ENCODE data around the gene GMNN.

Gene GMNN

DNA sequence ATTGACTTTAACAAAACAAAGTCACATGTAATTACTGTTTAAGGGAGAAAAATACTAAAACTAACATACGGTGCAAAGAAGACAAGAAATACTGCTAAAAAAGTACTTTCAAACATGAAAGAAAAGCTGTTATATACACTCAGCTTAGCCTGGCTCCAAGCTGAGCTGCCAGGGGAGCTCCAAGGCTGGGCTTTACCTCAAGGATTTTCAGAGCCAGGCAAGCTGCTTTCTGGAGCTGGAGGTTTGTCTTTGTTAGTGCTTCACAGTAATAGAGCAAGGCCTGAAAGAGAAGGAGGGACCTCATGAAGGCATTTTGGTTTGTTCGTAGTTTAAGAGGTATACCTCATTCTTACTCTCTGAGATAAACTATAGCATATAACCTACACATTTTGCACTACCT lies 43.6 kb downstream of the GMNN start:
- DNase-seq = no peak

DNA sequence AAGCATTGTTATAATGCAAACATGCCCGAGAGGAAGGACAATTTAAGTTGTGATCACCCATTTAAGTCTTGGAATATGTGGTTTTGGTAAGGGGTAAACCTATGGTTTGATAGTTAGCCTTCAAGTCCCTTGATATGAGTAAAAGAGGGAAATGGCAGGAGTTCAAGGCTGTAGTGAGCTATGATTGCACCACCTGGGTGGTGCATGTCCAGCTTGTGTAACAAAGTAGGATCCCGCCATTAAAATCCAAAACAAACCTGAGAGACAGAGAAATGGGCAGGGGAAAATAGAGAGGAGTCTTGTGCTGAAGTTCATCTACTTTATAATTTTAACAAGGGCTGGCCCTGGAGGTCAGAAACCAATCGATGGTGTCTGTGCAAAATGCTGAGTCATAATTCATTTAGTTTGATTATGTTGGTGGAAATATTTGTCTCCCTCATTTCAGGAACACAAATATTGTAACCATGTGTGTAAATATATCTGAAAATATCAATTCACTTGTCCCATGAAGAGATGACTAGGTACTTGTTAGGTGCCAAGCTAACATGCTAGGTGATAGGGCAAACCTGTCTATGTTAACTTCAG lies 47.2 kb downstream of the GMNN start:
- no peak for DNase-seq

DNA sequence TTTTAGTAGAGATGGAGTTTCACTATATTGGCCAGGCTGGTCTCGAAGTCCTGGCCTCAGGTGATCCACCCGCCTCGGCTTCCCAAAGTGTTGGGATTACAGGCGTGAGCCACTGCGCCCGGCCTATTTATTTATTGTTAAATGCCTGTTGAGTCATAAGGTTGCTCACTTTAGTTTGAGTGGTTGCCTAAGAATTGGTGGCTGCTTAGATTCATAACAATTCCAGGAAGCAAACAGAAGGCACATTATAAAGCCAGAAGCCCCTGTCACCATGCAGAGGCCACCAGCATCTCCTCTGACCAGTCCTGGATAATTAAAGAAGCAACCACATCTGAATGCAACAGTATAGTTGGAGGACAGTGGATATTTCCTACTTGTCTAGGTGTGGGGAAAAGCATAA lies 48.0 kb downstream of the GMNN start:
- DNase-seq = no peak

DNA sequence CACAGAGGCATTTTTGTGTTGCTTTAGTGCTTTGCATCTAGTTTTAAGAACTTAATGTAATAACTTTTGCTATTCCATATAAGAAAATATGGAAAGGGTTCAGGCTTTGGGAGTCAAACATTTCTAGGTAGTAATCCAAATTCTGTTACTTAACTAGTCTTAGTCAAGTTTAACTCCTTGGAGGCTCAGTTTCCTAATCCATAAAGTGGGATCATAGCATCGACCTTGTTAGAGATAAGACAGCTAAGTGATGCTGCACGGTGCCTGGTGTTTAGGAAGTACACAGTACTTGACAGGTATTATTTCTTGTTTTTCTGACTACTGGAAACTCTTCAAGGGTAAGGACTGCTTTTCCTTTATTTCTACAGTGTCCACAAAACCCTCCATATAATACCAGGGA lies 48.4 kb downstream of the GMNN start:
- no peak for DNase-seq

DNA sequence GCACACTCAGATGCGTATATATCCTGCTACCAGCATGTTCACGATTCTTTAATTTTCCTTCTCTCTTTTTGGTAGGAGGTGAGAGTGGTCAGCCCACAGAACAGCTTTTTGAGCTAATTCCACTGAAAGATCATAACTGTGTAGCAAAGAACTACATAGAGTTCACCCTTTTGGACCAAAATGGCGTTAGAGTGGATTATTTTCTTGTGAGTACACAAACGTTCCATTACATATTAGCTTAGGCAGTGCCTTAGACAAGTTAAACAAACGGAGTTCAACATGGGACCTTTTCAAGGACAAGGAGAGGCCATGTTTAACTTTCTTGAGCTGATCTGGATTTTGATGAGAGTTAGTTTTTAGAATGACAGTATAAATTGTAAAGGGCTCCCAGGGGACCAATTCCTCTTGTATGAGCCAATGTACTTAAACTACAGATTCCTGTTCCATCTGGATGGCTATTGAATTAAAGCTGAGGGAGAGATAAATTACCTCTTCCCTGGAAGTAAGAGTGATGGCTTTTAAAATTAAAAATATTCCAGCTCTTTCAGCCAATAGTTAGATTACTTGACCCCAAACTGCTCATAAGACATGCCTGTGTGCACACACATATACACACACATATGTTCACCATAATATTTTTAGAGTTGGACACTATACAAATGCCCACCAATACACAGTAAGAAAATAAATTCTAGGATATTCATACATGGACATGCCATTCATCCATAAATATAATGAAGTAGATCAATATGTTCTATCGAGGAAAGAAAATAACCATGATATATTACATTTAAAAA lies 49.6 kb downstream of the GMNN start:
- no peak for DNase-seq

DNA sequence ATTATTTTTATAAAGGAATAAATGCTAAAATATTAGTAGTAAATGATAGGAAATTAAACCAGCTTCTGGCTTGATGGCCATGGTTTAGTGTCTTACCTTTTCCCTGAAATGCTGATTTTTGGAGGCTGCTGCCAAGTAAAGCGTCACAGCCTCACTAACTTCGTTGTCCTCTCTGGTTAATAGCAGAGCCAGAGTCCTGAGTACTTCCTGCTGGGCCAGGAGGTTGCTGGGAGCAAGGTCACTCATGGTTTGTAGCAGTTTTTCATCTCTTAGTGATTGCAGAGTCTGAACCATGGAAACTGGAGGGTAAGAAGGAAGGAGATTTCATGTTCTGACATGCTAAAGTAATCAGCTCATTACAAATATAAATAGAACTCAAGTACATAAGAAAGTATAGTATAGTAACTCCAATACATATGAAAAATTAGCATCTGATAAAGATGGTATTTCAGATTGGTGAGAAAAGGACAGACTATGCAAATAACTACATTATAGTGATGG lies 50.4 kb downstream of the GMNN start:
- DNase-seq = no peak

DNA sequence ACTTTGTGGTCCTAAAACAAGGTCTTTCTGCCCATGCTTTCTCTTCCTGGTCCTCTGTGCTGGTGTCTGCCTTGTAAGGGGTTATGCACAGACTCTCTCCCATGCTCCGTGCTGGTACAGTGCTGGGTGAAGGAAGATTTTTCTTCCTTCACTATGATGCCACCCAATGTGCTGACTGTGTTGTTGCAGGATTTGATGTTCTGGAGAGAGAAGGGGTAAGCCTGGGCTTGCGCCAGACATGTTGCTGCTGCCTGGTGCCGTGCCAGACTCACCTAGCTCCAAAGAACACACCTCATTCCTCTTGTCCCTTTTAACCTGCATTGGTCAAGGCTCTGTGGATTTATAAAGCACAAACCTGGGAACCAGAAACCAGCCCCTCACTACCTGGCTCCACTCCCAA lies 52.4 kb downstream of the GMNN start:
- no peak for DNase-seq

DNA sequence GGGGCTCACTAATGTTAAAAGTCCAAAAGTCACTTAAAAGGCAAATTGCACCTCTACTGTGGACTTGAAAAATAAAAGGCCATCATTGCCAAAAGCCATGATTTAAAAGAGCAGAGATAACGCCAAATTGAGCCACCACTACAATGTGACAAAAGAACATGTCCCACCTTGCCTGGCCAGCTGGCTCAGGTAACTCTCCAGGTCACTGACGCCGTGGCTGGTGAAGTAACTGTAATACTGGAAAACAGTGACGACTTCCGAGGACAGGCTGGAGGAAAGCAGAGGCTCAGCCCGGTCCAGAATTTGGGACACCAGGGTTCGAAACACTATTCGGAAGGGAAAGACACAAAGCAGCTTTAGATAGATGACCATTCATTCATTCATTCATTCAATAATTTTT lies 53.2 kb downstream of the GMNN start:
- no peak for DNase-seq

DNA sequence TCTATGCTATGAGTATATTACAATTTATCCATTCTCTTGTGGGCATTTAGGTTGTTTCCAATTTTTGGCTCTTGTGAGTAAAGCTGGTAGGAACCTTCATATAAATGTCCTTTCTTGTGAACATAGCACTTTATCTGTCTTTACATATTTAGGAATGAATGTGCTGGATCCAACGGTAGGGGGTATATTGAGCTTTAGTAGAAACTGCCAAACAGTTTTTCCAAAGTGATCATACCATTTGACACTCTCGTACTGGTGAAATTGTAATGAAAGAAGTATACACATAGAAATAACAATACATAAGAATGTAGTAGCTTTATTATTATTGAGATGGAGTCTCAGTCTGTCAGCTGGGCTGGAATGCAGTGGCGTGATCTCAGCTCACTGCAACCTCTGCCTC lies 54.9 kb downstream of the GMNN start:
- no peak for DNase-seq

DNA sequence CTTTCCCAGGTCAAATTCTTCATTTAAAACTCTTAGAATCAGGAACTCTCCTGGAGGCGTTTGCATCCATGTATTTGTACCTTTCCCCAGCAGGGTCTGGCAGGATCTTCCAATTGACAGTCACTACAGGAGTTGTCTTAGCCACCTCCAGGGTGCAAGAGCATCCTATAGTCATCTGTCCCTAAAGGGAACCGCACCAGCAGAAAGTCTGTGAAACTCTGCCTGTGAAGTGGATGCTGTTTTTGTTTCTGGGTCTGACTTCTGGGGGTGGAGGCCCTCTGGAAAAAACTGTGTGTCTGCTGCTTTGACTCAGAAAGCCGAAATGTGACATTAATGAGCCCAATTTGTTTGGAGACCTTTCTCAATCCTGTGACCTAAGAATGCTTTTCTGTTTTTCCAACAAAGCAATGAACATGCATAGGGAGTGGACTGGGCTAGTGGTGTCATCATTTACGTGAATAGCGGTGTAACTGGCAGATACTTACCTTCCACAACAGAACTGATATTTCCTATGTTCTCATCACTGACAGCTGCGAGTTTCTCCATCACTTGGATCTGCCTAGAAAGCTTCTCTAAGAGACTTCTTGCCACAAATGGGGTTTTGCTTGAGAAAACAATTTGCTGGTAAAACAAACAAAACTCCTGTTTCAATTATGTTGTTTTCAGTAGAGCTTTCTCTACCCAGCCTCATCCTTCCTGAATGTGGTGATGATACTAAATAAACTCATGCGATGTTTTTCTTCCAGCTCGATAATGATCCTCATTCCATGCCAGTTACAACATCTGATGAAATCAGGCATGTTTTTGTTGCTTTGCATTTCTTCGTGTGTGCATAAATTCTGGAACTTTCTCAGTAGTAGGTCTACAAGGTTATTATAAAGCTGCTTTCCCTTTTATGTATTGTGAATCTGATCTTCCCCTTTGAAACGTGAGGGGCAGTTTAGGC lies 57.3 kb downstream of the GMNN start:
- DNase-seq = no peak

DNA sequence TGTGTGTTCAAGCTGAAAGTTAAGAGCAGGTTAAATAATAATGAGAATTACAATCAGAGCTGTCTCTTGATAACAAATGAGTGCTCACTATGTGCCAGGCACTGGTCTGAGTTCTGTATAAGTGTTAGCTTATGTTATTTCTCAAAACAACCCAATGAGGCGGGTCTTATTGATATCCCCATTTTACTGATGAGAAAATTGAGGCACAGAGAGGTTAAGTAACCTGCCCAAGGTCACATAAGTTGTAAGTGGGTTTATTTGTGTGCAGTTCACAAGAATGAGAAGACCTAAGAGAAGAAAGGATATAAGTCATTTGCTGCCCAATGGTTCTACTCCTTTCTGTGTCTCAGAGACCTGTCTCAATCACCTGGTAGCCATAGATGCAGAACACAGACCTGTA lies 58.1 kb downstream of the GMNN start:
- DNase-seq = no peak

DNA sequence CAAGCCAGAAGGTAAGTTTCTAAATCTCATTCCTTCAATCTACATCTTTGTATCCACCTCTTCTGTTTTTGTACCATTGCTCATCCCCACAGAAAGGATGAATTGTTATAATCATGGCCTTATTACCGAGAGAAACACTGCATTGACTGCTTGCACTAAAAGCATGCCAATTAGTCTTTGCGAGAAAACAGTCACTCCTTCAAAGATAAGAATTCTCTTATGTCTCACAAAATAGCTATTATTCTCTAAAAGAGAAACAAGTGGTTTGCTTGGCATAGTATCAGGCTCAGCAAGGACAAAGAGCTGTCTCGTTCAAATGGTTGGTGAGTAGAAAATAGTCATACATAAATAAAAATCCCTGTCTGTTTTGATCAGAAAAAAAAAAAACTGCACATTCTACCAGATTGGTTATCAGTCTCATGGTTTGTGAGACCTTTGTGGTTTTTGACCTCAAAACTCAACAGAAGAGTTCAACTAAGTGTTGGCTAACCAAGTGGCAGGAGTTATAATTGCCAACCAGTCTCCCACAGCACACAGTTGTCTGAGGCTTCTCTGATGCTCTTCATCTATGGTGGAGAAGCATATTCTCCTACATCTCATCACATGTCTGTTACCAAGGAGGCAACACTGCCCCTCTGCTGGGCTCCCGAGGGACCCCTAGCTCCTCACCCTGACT lies 59.1 kb downstream of the GMNN start:
- no peak for DNase-seq
